CD4-positive, alpha-beta T cell (primary cell): ENCODE measurements around the gene HSP90AB1. TPM values are rescaled to one million over a fixed set of nuclear protein-coding genes. Genes with fewer than 3 reads are reported as not detected.

ENCODE experiments used
- ATAC-seq: fragments of 200-7000 bp; cut with Tn5 transposase; one replicate; pipeline ENCODE4 v1.10.0; 2022; ENCODE audit warnings: mild to moderate bottlenecking; ENCODE audit not compliant: poor library complexity
- CTCF ChIA-PET: fragments of 350-600 bp; sonication (Branson Sonifier 250); formaldehyde crosslinking; loops from one replicate; lab custom pipeline; 2021; ENCODE audit warnings: antibody characterized with exemption, inconsistent platforms; lab: Charles Lee
- POLR2A ChIA-PET: fragments of 350-600 bp; sonication (Branson Sonifier 250); formaldehyde crosslinking; loops from one replicate; lab custom pipeline; 2021; ENCODE audit warnings: antibody characterized with exemption, inconsistent platforms; lab: Charles Lee
- DNase-seq, 14 experiments: peaks; one replicate each; pipeline ENCODE4 v3.0.0-alpha.2; 2013 to 2020; ENCODE audit warnings: mixed read lengths in 2 of 14
- H3K27ac ChIP-seq, 2 donors: one replicate each; pipeline versions ENCODE4 v1.5.1 to v1.7.0; 2013; ENCODE audit warnings: low read length in 2 of 2, low read depth in 1 of 2, mild to moderate bottlenecking in 1 of 2
- H3K27me3 ChIP-seq, 2 experiments: 1 replicate in 1 of 2; 2 replicates in 1 of 2; pipeline versions ENCODE4 v1.6.1 to v1.7.0; 2013; ENCODE audit warnings: low read length in 2 of 2, control low read depth in 1 of 2, mild to moderate bottlenecking in 1 of 2, moderate library complexity in 1 of 2; ENCODE audit not compliant: insufficient read depth in 2 of 2, control insufficient read depth in 1 of 2
- H3K36me3 ChIP-seq: one replicate; pipeline ENCODE4 v1.6.1; 2013; ENCODE audit warnings: low read length, control low read depth; ENCODE audit not compliant: insufficient read depth
- H3K4me1 ChIP-seq: one replicate; pipeline ENCODE4 v1.6.1; 2013; ENCODE audit warnings: low read length, control low read depth; ENCODE audit not compliant: insufficient read depth
- H3K4me3 ChIP-seq: one replicate; pipeline ENCODE4 v1.5.1; 2013; ENCODE audit warnings: mild to moderate bottlenecking, low read length, moderate library complexity
- H3K9me3 ChIP-seq, 2 experiments: 1 replicate in 1 of 2; 2 replicates in 1 of 2; pipeline versions ENCODE4 v1.6.1 to v1.7.0; 2013; ENCODE audit warnings: low read length in 2 of 2, mild to moderate bottlenecking in 2 of 2, control low read depth in 1 of 2, moderate library complexity in 1 of 2; ENCODE audit not compliant: control insufficient read depth in 1 of 2, insufficient read depth in 1 of 2
- H3K27ac Mint-ChIP-seq: one replicate; pipeline ENCODE4 v1.8.0; 2020; ENCODE audit warnings: mixed read lengths
- H3K27me3 Mint-ChIP-seq: one replicate; pipeline ENCODE4 v1.8.0; 2021; ENCODE audit warnings: mixed read lengths
- H3K36me3 Mint-ChIP-seq: one replicate; pipeline ENCODE4 v1.8.0; 2021; ENCODE audit warnings: low read depth, mixed read lengths
- H3K4me1 Mint-ChIP-seq: one replicate; pipeline ENCODE4 v1.8.0; 2021; ENCODE audit warnings: low read depth, mixed read lengths
- H3K4me3 Mint-ChIP-seq: one replicate; pipeline ENCODE4 v1.8.0; 2020; ENCODE audit warnings: mild to moderate bottlenecking, mixed read lengths
- H3K9me3 Mint-ChIP-seq: one replicate; pipeline ENCODE4 v1.8.0; 2020; ENCODE audit warnings: mixed read lengths
- CTCF ChIP-seq: fragments of 200-600 bp; IDR thresholded peaks from one replicate; pipeline ENCODE4 v1.8.0; 2022; ENCODE audit warnings: antibody characterized with exemption, mild to moderate bottlenecking
- intact Hi-C, 2 experiments: fragments of 100-400 bp; cut with DNase I in 1 of 2; cut with micrococcal nuclease in 1 of 2; formaldehyde crosslinking; loops; one replicate each; pipeline versions ENCODE4 v1.15.1 to v1.9.0; 2023 to 2025; cut with DNase I, micrococcal nuclease
- total RNA-seq, 174 experiments: library from RNA in 2 of 174; stranded (reverse) in 2 of 174; gene quantifications; one replicate each; pipeline ENCODE4 v1.2.3 and lab custom pipeline; 2021 to 2026

The HSP90AB1 gene
- total RNA-seq, 2 experiments from 2014 or later = 401 to 405 TPM

GRCh38 chr6:44202972-44203750, 43.7 kb upstream of the HSP90AB1 start:
- ATAC-seq = no peak
- no peak overlapping the region for H3K27ac Mint-ChIP-seq
- intact Hi-C loops = no loop called here

GRCh38 chr6:44203955-44204354, 42.9 kb upstream of the HSP90AB1 start:
- no peak for TF ChIP-seq CTCF

More at GRCh38 chr6:44202972-44203750, 43.7 kb upstream of the HSP90AB1 start:
- Mint-ChIP-seq H3K9me3 (no peaks in the 10 kb centered on the region), H3K4me3 (no peak overlapping the region), H3K4me1 (no peaks in the 10 kb centered on the region), H3K36me3 (no peaks in the 10 kb centered on the region), H3K27me3 (no peaks in the 10 kb centered on the region)
- Histone ChIP-seq H3K4me3 (no peak overlapping the region), H3K9me3 (no peaks in the 10 kb centered on the region), H3K27ac (no peak overlapping the region), H3K4me1 (no peaks in the 10 kb centered on the region), H3K36me3 (no peaks in the 10 kb centered on the region), H3K27me3 (no peaks in the 10 kb centered on the region)
- ChIA-PET POLR2A (no interaction called here), CTCF (no interaction called here)
- no peak for TF ChIP-seq CTCF
- DNase-seq = no peak

GRCh38 chr6:44207966-44208365, 38.9 kb upstream of the HSP90AB1 start:
- H3K4me3 Mint-ChIP-seq = no peak overlapping the region
- Histone ChIP-seq H3K9me3 (no peaks in the 10 kb centered on the region), H3K27ac (no peak overlapping the region), H3K27me3 (no peaks in the 10 kb centered on the region), H3K4me1 (no peaks in the 10 kb centered on the region), H3K36me3 (no peaks in the 10 kb centered on the region), H3K4me3 (no peak overlapping the region)
- no peaks in the 10 kb centered on the region for H3K27me3 Mint-ChIP-seq
- TF ChIP-seq CTCF = no peak
- no peaks in the 10 kb centered on the region for H3K9me3 Mint-ChIP-seq
- POLR2A ChIA-PET = no interaction called here
- CTCF ChIA-PET = no interaction called here
- no peaks in the 10 kb centered on the region for H3K36me3 Mint-ChIP-seq
- intact Hi-C loops = no loop called here
- no peaks in the 10 kb centered on the region for H3K4me1 Mint-ChIP-seq
- DNase-seq (no peak), ATAC-seq (no peak)
- no peak overlapping the region for H3K27ac Mint-ChIP-seq

More at GRCh38 chr6:44203955-44204354, 42.9 kb upstream of the HSP90AB1 start:
- no peak overlapping the region for H3K4me3 Mint-ChIP-seq
- Histone ChIP-seq H3K36me3 (no peaks in the 10 kb centered on the region), H3K27ac (no peak overlapping the region), H3K27me3 (no peaks in the 10 kb centered on the region), H3K4me1 (no peaks in the 10 kb centered on the region), H3K9me3 (no peaks in the 10 kb centered on the region), H3K4me3 (no peak overlapping the region)
- H3K36me3 Mint-ChIP-seq = no peaks in the 10 kb centered on the region
- H3K27me3 Mint-ChIP-seq = no peaks in the 10 kb centered on the region
- no peaks in the 10 kb centered on the region for H3K9me3 Mint-ChIP-seq
- ATAC-seq (no peak), DNase-seq (no peak)
- CTCF ChIA-PET = no interaction called here
- no peaks in the 10 kb centered on the region for H3K4me1 Mint-ChIP-seq
- intact Hi-C loops = no loop called here
- no peak overlapping the region for H3K27ac Mint-ChIP-seq
- POLR2A ChIA-PET = interaction anchor here (0.9 kb wide), 1 partner anchor 58 kb away, joined by 3 read pairs; no protein-coding TSS in a partner anchor
